ENCODE measurements around the gene DDRGK1.
"Not testable (repeated sequence)": the region's sequence is repeated elsewhere in the genome, so short reads cannot be mapped to it uniquely, and the experiment has no call there.

The DDRGK1 gene

DNA sequence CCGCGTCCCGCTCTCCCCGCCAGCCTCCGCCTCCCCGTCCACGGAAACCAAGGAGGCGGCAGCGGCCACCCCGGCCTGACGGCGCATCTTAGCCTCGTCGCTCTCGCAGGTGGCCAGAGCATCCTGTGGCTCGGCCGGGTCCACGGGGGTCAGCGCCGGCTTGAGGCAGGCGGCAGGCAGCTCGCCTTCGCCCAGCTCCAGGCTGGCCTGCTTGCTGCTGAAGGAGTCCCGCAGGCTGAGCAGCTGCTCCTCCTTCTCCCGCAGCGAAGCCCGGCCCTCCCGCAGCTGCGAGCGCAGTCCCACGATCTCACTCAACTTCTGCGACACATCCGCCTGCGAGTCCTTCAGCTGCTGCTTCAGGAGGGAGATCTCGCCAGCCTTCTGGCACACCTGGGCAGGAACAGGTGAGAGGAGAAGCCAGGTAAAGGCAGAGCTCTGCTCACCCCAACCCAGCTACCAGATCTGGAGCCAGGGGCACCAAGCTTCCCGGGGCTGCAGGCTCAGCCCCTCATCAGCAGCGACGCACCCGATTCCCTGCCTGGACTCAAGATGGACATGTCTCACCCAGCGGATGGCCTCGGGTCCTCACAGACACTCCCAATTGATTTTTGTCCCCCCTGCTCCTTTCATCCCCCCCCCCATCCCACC, 39.6 kb downstream of the DDRGK1 start:
- no peak for DNase-seq (ENCODE audit: low read depth)

- no peak for DNase-seq (ENCODE audit: low read depth)
These were observed 40.3 kb downstream of the DDRGK1 start for GRCh38 chr20:3164043-3164762.

DNA sequence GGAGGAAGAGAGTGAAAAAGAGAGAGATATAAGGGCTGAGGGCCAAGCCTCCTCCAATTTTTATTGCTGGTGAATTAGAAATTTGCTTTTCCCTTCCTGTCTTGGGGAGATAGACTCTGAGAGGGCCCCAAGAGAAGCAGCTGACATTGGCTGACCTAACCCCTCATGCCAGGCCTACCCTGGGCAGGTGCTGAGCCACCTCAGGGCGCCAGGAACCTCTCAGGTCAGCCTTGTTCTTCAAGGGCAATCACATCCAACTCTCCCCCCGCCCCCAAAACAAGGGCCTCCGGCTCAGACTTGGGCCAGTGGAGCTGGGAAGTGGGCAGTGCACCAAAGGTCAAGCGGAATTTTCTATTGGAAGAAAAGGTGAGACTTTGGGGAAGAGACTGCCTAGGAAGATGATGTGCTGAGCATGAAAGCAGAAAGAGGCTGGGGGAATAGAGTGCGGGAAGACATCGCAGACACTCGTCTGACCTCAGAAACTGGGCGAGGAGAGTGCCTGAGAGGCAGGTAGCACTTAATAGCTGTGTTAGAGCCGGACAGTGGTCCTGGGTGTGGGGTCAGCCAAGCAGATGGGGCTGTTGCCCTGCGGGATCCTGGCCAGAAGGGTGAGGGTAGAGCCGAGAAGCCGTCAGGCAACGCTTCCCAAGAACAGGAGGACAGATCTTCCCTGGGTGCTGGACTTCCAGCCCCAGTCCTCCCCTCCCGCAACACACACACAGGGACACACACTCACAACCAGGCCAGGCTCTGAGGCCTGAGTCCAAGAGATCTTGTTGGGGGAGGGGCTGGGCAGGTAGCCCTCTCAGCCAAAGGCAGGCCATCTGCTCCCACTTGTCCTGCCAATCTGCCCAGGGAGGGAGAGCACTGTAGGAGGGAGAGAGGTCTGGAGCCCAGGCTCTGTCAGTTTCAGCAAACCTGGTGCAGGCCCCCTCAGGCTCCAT, 41.1 kb downstream of the DDRGK1 start:
- no peak for DNase-seq (ENCODE audit: low read depth)

DNA sequence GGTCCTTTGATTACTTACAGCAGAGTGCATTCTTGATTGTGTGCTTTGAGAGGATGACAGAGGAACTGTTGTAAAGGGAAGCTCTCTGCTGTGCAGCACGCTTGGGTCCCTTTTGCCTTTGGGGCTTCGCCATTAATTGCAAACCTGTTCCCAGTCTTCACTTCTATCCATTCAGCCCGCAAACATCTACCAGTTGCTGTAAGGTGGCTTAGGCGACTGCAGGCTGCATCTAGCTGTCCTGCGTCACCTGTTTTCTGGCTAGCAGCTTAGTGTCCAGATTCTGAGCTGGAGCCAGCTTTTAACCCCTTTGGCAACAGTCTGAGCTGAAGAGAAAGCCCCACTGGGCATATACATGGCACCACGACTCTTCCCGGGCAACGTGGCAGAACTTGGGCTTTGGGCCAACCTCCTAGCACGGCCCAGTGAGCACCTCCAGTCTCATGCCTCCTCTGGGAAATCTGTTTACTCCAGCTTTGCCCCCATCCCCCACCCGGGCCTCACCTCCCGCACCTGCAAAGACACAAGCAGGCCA, 42.3 kb downstream of the DDRGK1 start:
- DNase-seq (ENCODE audit: low read depth) = no peak

- no peak for DNase-seq (ENCODE audit: low read depth)
These were observed 43.0 kb downstream of the DDRGK1 start for GRCh38 chr20:3161316-3162079.

DNA sequence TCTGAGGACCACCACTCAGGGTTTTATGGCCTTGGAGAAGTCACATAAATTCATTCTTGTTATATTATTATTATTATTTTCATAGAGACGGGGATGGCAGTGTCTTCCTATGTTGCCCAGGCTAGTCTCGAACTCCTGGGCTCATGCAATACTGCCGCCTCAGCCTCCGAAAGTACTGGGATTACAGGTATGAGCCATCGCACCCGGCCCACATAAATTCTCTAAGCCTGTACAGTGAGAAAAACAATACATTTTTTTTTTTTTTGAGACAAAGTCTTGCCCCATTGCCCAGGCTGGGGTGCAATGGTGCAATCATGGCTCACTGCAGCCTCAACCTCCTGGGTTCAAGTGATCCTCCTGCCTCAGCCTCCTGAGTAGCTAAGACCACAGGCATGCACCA, 44.1 kb downstream of the DDRGK1 start:
- DNase-seq (ENCODE audit: low read depth) = no peak

- DNase-seq (ENCODE audit: low read depth) = peak; percentile 33
These were observed 45.5 kb downstream of the DDRGK1 start for GRCh38 chr20:3158968-3159431.

DNA sequence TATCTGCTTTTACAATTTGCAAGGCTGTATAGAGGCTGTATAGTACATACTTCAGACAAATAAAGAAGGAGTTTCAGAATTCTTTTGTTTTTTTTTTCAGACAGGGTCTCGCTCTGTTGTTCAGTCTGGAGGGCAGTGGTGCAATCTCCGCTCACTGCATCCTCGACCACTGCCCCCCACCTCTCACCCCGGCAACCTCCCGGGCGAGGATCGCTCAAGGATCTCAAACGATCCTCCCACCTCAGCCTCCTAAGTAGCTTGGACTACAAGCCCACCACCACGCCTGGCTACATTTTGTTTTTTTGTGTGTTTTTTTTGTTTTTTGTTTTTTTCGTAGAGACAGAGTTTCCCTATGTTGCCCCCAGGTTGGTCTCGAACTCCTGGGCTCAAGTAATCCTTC, 46.7 kb downstream of the DDRGK1 start:
- DNase-seq (ENCODE audit: low read depth) = no peak

DNA sequence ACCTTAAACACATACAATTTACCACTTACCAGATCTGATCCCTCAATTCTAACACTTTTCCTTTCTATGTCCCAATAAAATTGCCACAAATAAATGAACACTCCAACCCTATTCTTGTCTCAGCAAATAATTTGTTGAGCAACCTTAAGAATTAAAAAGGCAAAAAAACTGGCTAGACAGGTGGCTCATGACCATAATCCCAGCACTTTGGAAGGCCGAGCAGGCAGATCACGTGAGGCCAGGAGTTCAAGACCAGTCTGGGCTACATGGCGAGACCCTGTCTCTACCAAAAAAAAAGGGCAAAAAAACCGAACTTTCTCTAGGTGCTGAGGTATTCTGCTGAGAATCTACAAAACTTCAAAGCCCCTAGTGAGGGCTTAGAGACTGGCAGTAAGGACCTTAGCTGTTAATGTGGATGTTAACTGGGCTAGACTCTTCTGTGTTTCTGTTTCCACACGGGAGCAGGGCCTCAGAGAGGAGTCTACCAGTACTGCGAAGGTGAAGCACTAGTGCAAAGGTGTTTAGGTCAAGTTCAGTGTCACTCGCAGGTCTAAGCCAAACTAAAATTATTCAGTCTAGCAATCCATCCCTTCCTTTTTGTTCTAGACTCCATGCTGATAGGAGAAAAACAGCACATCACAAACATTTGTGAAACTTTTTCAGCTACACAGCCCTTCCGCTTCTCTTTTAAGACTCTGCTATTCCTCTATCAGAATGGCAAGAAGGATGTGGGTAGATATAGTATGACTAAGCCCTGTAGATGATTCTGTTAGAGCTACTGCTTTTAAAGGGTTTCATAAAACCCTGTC, 47.5 kb downstream of the DDRGK1 start:
- peak; percentile 24 for DNase-seq (ENCODE audit: low read depth)

DNA sequence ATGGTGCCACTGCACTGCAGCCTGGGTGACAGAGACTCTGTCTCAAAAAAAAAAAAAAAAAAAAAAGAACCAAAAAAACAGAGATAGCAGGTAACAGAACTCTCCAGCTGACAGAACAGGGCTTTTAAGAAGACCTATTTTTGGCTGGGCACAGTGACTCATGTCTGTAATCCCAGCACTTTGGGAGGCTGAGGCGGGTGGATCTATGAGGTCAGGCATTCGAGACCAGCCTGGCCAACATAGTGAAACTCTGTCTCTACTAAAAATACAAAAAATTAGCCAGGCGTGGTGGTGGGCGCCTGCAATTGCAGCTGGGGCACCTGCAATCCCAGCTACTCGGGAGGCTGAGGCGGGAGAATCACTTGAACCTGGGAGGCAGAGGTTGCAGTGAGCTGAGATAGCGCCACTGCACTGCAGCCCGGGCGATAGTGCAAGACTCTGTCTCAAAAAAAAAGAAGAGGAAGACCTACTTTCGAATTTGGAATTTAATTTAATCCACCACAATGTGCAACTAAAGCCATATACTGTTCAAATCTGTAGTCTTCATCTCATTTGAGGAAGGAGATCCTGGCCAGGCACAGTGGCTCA, 52.3 kb downstream of the DDRGK1 start:
- DNase-seq (ENCODE audit: low read depth) = not testable (repeated sequence)

DNA sequence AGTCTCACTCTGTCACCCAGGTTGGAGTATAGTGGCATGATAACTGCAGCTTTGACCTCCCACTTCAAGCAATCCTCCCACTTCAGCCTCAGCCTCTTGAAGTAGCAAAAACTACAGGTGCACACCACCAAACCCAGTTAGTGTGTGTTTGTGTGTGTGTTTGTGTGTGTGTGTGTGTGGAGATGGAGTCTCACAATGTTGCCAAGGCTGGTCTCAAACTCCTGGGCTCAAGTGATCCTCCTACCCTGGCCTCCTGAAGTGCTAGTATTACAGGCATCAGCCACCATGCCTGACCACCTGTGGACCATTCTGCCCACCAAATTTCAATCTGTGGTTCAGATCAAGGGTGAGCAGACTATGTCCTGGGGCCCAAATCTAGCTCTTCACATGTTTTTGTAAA, 53.6 kb downstream of the DDRGK1 start:
- DNase-seq (ENCODE audit: low read depth) = no peak

DNA sequence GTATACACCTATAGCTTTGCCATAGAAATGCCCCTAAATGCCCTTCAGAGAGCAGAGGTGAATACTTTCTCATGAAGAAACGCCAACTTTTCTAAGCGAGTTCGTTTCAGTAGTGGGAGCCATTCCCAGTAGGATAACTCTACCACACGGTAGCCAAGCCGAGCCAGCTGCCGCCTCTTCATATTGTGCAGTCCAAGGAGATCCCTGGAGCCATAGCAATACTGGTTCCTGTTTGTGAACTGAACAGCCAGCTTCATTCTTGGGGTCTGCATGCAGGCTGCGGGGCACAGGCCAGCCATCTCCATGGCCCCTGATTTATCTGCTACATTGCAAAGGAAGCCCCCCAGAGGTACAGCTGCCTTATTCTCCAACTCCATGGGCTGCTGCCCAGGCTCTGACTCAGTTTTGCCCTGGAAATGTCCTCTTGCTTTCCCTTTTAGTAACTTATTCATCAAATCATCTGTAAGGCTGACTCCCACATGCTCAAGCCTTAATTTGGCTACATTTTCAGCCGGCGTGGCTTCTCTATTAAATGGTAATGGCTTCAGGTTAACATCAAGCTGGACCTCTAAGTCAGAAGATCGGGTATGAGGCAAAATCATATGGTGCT, 57.6 kb downstream of the DDRGK1 start:
- no peak for DNase-seq (ENCODE audit: low read depth)

DNA sequence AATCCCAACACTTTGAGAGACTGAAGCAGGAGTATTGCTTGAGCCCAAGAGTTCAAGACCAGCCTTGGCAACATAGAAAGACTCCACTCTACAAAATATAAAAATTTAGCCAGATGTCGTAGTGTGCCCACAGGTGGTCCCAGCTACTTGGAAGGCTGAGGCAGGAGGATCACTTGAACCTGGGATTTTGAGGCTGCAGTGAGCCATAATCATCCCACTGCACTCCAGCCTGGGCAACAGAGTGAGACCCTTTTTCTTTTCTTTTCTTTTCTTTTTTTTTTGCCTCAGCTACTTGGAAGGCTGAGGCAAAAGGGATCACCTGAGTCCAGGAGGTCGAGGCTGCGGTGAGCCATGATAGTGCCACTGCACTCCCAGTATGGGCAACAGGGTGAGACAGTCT, 62.7 kb downstream of the DDRGK1 start:
- no peak for DNase-seq (ENCODE audit: low read depth)
